Smooth muscle cell (in vitro differentiated cells): ENCODE data around the gene HECTD1. TPM values are rescaled to one million over a fixed set of nuclear protein-coding genes. Genes with fewer than 3 reads are reported as not detected.

Experiments
- DNase-seq: peaks from one replicate; lab custom pipeline; 2025; ENCODE audit not compliant: unreplicated experiment; lab: John Stamatoyannopoulos, UW
- H2AFZ ChIP-seq: fragments of 200-600 bp; sonication (generic); 2 replicates; pipeline ENCODE4 v1.6.0; 2016; ENCODE audit warnings: antibody characterized with exemption, low read depth, mild to moderate bottlenecking
- H3F3A ChIP-seq: fragments of 200-600 bp; sonication (generic); 2 replicates; pipeline ENCODE4 v1.6.0; 2017; ENCODE audit warnings: antibody characterized with exemption, low read depth
- H3K27ac ChIP-seq: fragments of 200-600 bp; sonication (generic); 2 replicates; pipeline ENCODE4 v1.5.1; 2016; ENCODE audit warnings: low read depth, mild to moderate bottlenecking
- H3K27me3 ChIP-seq: fragments of 200-600 bp; sonication (generic); 2 replicates; pipeline ENCODE4 v1.6.1; 2016; ENCODE audit warnings: low read depth, mild to moderate bottlenecking
- H3K36me3 ChIP-seq: fragments of 200-600 bp; sonication (generic); 2 replicates; pipeline ENCODE4 v1.5.1; 2016; ENCODE audit warnings: low read depth
- H3K4me1 ChIP-seq: fragments of 200-600 bp; sonication (generic); 2 replicates; pipeline ENCODE4 v1.5.1; 2016; ENCODE audit warnings: low read depth
- H3K4me2 ChIP-seq: fragments of 200-600 bp; sonication (generic); 2 replicates; pipeline ENCODE4 v1.6.0; 2016; ENCODE audit warnings: mild to moderate bottlenecking
- H3K4me3 ChIP-seq: fragments of 200-600 bp; sonication (generic); 2 replicates; pipeline ENCODE4 v1.5.1; 2016; ENCODE audit warnings: mild to moderate bottlenecking
- H3K79me2 ChIP-seq: fragments of 200-600 bp; sonication (generic); 2 replicates; pipeline ENCODE4 v1.6.0; 2016; ENCODE audit warnings: low read depth, mild to moderate bottlenecking
- H3K9ac ChIP-seq: fragments of 200-600 bp; sonication (generic); 2 replicates; pipeline ENCODE4 v1.6.0; 2016; ENCODE audit warnings: low read depth
- H3K9me3 ChIP-seq: fragments of 200-600 bp; sonication (generic); replicated peaks from 2 replicates; pipeline ENCODE4 v1.5.1; 2016; ENCODE audit warnings: low read depth
- H4K20me1 ChIP-seq: fragments of 200-600 bp; sonication (generic); 2 replicates; pipeline ENCODE4 v1.6.0; 2016; ENCODE audit warnings: low read depth
- WGBS: methylation state at CpG from one replicate; pipeline ENCODE4 v1.1.7; 2016; ENCODE audit warnings: low lambda C conversion rate; 5-methylcytosine and 5-hydroxymethylcytosine counted together
- polyA plus RNA-seq: library from polyadenylated mRNA; unstranded; fragments of >200 nt; fragmentation: Nextera tagmentation; extraction: Ambion mirVana; gene quantifications from 2 replicates; pipeline ENCODE4 v1.2.1, GENCODE V29; 2016
- total RNA-seq: library from RNA; depleted of rRNA; stranded (reverse); fragments of >200 nt; gene quantifications from 2 replicates; pipeline ENCODE4 v1.2.3, GENCODE V29; 2014
- TF ChIP-seq, protein P1 (sequence below): fragments of 200-600 bp; sonication (generic); IDR thresholded peaks from 2 replicates; pipeline ENCODE4 v1.5.1; 2017; ENCODE audit warnings: borderline replicate concordance, mild to moderate bottlenecking, antibody characterized with exemption; ENCODE audit not compliant: insufficient read depth, poor library complexity, severe bottlenecking

Gene HECTD1
- total and polyA plus RNA-seq, 2 experiments from 2014 or later = 39.3 to 116 TPM

DNA sequence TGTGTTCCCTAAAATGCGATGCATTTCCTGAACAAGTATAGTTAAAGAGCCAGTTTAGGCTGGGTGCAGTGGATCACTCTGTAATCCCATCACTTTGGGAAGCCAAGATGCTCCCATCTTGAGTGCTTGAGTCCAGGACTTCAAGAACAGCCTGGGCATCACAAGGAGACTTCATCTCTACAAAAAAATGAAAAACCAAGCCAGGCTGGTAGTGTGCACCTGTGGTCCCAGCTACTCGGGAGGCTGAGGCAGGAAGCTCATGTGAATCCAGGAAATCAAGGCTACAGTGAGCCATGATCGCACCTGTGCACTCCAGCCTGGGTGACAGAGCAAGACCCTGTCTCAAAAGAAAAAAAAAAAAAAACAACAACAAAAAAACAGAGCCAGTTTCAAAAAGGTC lies 26.3 kb downstream of the HECTD1 start:
- no peaks in the 10 kb centered on the region for H3K9me3 ChIP-seq
- WGBS = 94% methylated on average over 3 of the region's 3 CpGs
- DNase-seq = no peak
- peaks cover 65% of the 10 kb centered on the region for H4K20me1 ChIP-seq
- H3K4me1 ChIP-seq = no peaks in the 10 kb centered on the region
- no peaks in the 10 kb centered on the region for H3F3A ChIP-seq
- no peak overlapping the region for H3K9ac ChIP-seq
- no peak overlapping the region for H3K4me3 ChIP-seq
- H2AFZ ChIP-seq = no peak overlapping the region
- TF ChIP-seq, protein P1, sequence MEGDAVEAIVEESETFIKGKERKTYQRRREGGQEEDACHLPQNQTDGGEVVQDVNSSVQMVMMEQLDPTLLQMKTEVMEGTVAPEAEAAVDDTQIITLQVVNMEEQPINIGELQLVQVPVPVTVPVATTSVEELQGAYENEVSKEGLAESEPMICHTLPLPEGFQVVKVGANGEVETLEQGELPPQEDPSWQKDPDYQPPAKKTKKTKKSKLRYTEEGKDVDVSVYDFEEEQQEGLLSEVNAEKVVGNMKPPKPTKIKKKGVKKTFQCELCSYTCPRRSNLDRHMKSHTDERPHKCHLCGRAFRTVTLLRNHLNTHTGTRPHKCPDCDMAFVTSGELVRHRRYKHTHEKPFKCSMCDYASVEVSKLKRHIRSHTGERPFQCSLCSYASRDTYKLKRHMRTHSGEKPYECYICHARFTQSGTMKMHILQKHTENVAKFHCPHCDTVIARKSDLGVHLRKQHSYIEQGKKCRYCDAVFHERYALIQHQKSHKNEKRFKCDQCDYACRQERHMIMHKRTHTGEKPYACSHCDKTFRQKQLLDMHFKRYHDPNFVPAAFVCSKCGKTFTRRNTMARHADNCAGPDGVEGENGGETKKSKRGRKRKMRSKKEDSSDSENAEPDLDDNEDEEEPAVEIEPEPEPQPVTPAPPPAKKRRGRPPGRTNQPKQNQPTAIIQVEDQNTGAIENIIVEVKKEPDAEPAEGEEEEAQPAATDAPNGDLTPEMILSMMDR = no peak
- peaks cover 85% of the 10 kb centered on the region for H3K79me2 ChIP-seq
- H3K4me2 ChIP-seq = no peak overlapping the region
- no peak overlapping the region for H3K27ac ChIP-seq
- H3K36me3 ChIP-seq = peaks cover 6% of the 10 kb centered on the region
- no peaks in the 10 kb centered on the region for H3K27me3 ChIP-seq

DNA sequence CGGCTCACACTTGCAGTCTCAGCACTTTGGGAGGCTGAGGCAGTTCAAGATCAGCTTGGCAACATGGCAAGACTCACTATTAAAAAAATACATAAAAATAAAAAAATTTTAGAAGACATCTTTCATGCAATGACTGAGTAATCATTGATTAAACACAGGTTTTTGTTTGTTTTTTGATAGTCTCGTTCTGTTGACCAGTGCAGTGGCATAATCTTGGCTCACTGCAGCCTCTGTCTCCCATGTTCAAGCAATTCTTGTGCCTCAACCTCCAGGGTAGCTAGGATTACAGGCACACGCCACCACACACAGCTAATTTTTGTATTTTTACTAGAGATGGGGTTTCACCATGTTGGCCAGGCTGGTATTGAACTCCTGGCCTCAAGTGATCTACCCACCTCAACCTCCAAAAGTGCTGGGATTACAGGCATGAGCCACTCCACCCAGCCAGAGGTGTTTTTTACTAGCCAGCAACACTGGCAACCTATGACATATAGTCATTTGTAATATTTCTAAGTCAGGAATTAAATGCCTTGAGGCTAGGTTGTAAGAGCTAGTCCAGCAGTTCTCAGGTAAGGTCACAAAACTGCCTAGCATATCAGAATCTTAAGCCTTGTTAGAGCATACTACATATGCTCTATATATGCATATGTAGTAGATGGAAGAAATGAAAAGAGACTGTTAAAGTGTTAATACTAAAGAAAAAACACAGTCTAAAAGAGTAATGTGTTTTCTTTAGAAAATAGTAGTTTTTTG lies 27.1 kb downstream of the HECTD1 start:
- Histone ChIP-seq H3K9me3 (no peaks in the 10 kb centered on the region), H4K20me1 (peaks cover 57% of the 10 kb centered on the region), H3K36me3 (peaks cover 6% of the 10 kb centered on the region), H3K27me3 (no peaks in the 10 kb centered on the region), H3K4me1 (no peaks in the 10 kb centered on the region), H3K4me2 (no peak overlapping the region), H3K9ac (no peak overlapping the region), H3K79me2 (peaks cover 78% of the 10 kb centered on the region), H3K4me3 (no peak overlapping the region), H2AFZ (no peak overlapping the region), H3F3A (no peaks in the 10 kb centered on the region), H3K27ac (no peak overlapping the region)
- WGBS = 95% methylated on average over 3 of the region's 3 CpGs
- TF ChIP-seq, protein P1 = no peak
- DNase-seq = no peak

DNA sequence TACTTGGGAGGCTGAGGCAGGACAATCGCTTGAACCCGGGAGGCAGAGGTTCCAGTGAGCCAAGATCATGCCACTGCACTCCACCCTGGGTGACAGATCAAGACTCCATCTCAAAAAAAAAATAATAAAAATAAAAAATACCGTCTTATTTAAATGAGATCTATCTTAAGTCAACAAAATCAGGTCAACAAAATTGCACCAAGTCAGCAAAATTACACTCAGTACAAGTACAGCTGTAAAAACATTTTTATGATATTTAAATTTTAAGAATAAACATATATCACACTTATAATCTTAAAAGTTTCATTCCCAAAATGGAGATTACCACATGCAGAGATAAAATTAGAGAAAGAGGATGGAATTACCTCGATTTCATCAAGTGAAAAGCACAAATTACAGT lies 33.2 kb downstream of the HECTD1 start:
- no peak overlapping the region for H3K4me3 ChIP-seq
- DNase-seq = no peak
- peaks cover 26% of the 10 kb centered on the region for H3K36me3 ChIP-seq
- no peak overlapping the region for H3K9ac ChIP-seq
- no peaks in the 10 kb centered on the region for H3K27me3 ChIP-seq
- H3K9me3 ChIP-seq = no peaks in the 10 kb centered on the region
- no peak overlapping the region for H3K4me2 ChIP-seq
- no peak overlapping the region for H3K27ac ChIP-seq
- H4K20me1 ChIP-seq = peaks cover 9% of the 10 kb centered on the region
- TF ChIP-seq, protein P1 = no peak
- H3K79me2 ChIP-seq = peaks cover 23% of the 10 kb centered on the region
- WGBS = 98% methylated on average over 4 of the region's 4 CpGs
- no peaks in the 10 kb centered on the region for H3F3A ChIP-seq
- no peaks in the 10 kb centered on the region for H3K4me1 ChIP-seq
- no peak overlapping the region for H2AFZ ChIP-seq
